ENCODE measurements around the gene BLOC1S5. TPM values are rescaled to one million over a fixed set of nuclear protein-coding genes. Genes with fewer than 3 reads are reported as not detected.

Gene BLOC1S5
- total RNA-seq, 1 donor from 2014 or later: 8.3 TPM

- no peak for TF ChIP-seq CTCF (IDR thresholded peaks at IDR 0.05; ENCODE audit: partially characterized antibody, unreplicated experiment)
- H3K27ac Mint-ChIP-seq (ENCODE audit: unreplicated experiment): no peak overlapping the region
- no peak for DNase-seq
- no peaks in the 10 kb centered on the region for H3K4me1 Mint-ChIP-seq (ENCODE audit: low read depth, unreplicated experiment)
- no peak overlapping the region for H3K4me3 Mint-ChIP-seq (ENCODE audit: unreplicated experiment)
- H3K9me3 Mint-ChIP-seq (ENCODE audit: unreplicated experiment): no peaks in the 10 kb centered on the region
- H3K36me3 Mint-ChIP-seq (ENCODE audit: unreplicated experiment): no peaks in the 10 kb centered on the region
- no peaks in the 10 kb centered on the region for H3K27me3 Mint-ChIP-seq (ENCODE audit: unreplicated experiment)
Observed at GRCh38 chr6:8070718-8071117, 6.5 kb upstream of the BLOC1S5 start.

GRCh38 chr6:8069631-8070284 lies 5.6 kb upstream of the BLOC1S5 start:
- no peak overlapping the region for H3K27ac Mint-ChIP-seq (ENCODE audit: unreplicated experiment)
- DNase-seq: no peak
- TF ChIP-seq CTCF (IDR thresholded peaks at IDR 0.05; ENCODE audit: partially characterized antibody, unreplicated experiment): no peak
- no peaks in the 10 kb centered on the region for H3K9me3 Mint-ChIP-seq (ENCODE audit: unreplicated experiment)
- H3K4me3 Mint-ChIP-seq (ENCODE audit: unreplicated experiment): no peak overlapping the region
- H3K36me3 Mint-ChIP-seq (ENCODE audit: unreplicated experiment): no peaks in the 10 kb centered on the region
- no peaks in the 10 kb centered on the region for H3K27me3 Mint-ChIP-seq (ENCODE audit: unreplicated experiment)
- H3K4me1 Mint-ChIP-seq (ENCODE audit: low read depth, unreplicated experiment): no peaks in the 10 kb centered on the region

- TF ChIP-seq CTCF (IDR thresholded peaks at IDR 0.05; ENCODE audit: partially characterized antibody, unreplicated experiment): no peak
- Mint-ChIP-seq H3K9me3 (ENCODE audit: unreplicated experiment) (no peaks in the 10 kb centered on the region), H3K36me3 (ENCODE audit: unreplicated experiment) (no peaks in the 10 kb centered on the region), H3K4me1 (ENCODE audit: low read depth, unreplicated experiment) (peaks cover 1% of the 10 kb centered on the region), H3K27me3 (ENCODE audit: unreplicated experiment) (no peaks in the 10 kb centered on the region), H3K4me3 (ENCODE audit: unreplicated experiment) (no peak overlapping the region), H3K27ac (ENCODE audit: unreplicated experiment) (no peak overlapping the region)
- DNase-seq: no peak
Observed at GRCh38 chr6:8069151-8069550, 5.0 kb upstream of the BLOC1S5 start.

- H3K4me1 Mint-ChIP-seq (ENCODE audit: low read depth, unreplicated experiment): peaks cover 1% of the 10 kb centered on the region
- no peak overlapping the region for H3K27ac Mint-ChIP-seq (ENCODE audit: unreplicated experiment)
- no peak overlapping the region for H3K4me3 Mint-ChIP-seq (ENCODE audit: unreplicated experiment)
- no peaks in the 10 kb centered on the region for H3K27me3 Mint-ChIP-seq (ENCODE audit: unreplicated experiment)
- H3K9me3 Mint-ChIP-seq (ENCODE audit: unreplicated experiment): no peaks in the 10 kb centered on the region
- no peak for TF ChIP-seq CTCF (IDR thresholded peaks at IDR 0.05; ENCODE audit: partially characterized antibody, unreplicated experiment)
- DNase-seq: no peak
- H3K36me3 Mint-ChIP-seq (ENCODE audit: unreplicated experiment): no peaks in the 10 kb centered on the region
Observed at GRCh38 chr6:8066108-8066507, 1.9 kb upstream of the BLOC1S5 start.

GRCh38 chr6:8065519-8065911 lies 1.3 kb upstream of the BLOC1S5 start:
- no peak for DNase-seq
- Mint-ChIP-seq H3K36me3 (ENCODE audit: unreplicated experiment) (no peaks in the 10 kb centered on the region), H3K27me3 (ENCODE audit: unreplicated experiment) (no peaks in the 10 kb centered on the region), H3K4me3 (ENCODE audit: unreplicated experiment) (no peak overlapping the region), H3K4me1 (ENCODE audit: low read depth, unreplicated experiment) (peaks cover 1% of the 10 kb centered on the region), H3K27ac (ENCODE audit: unreplicated experiment) (no peak overlapping the region), H3K9me3 (ENCODE audit: unreplicated experiment) (no peaks in the 10 kb centered on the region)
- no peak for TF ChIP-seq CTCF (IDR thresholded peaks at IDR 0.05; ENCODE audit: partially characterized antibody, unreplicated experiment)
